Common myeloid progenitor, CD34-positive (primary cell): ENCODE results near the gene DDX4.

Source experiments
- CTCF ChIA-PET: fragments of 350-600 bp; sonication (Branson Sonifier 250); formaldehyde crosslinking; loops from one replicate; lab custom pipeline; 2021; ENCODE audit warnings: antibody characterized with exemption; lab: Charles Lee
- POLR2A ChIA-PET: fragments of 350-600 bp; sonication (Branson Sonifier 250); formaldehyde crosslinking; loops from one replicate; lab custom pipeline; 2021; ENCODE audit warnings: antibody characterized with exemption; lab: Charles Lee
- DNase-seq, 3 donors: peaks; one replicate each; pipeline versions ENCODE4 v3.0.0 to v3.0.0-alpha.2; 2013
- H3K27ac ChIP-seq, 2 experiments: 1 replicate in 1 of 2; 2 replicates in 1 of 2; pipeline ENCODE4 v1.7.0; 2013; ENCODE audit warnings: inconsistent platforms in 2 of 2, low read length in 2 of 2, mild to moderate bottlenecking in 2 of 2, low read depth in 1 of 2, moderate library complexity in 1 of 2; ENCODE audit not compliant: severe bottlenecking in 2 of 2, insufficient read depth in 1 of 2, poor library complexity in 1 of 2
- H3K27me3 ChIP-seq, 5 experiments: replicated peaks in 2 of 5; 1 replicate in 3 of 5; 2 replicates in 2 of 5; pipeline versions ENCODE4 v1.6.1 to v1.7.0; 2013; ENCODE audit warnings: low read length in 4 of 5, mild to moderate bottlenecking in 2 of 5, moderate library complexity in 2 of 5, inconsistent platforms in 1 of 5; ENCODE audit not compliant: insufficient read depth in 5 of 5, control insufficient read depth in 4 of 5
- H3K36me3 ChIP-seq, 4 experiments: 1 replicate in 2 of 4; 2 replicates in 2 of 4; pipeline versions ENCODE4 v1.6.1 to v1.7.0; 2013; ENCODE audit warnings: low read length in 3 of 4, control low read depth in 1 of 4, mild to moderate bottlenecking in 1 of 4; ENCODE audit not compliant: control insufficient read depth in 4 of 4, insufficient read depth in 4 of 4
- H3K4me1 ChIP-seq, 4 experiments: 1 replicate in 3 of 4; 2 replicates in 1 of 4; pipeline versions ENCODE4 v1.6.1 to v1.7.1; 2013; ENCODE audit warnings: low read length in 3 of 4, mild to moderate bottlenecking in 3 of 4, control low read depth in 1 of 4, inconsistent platforms in 1 of 4, moderate library complexity in 1 of 4; ENCODE audit not compliant: control insufficient read depth in 4 of 4, insufficient read depth in 4 of 4; ENCODE audit errors: control extremely low read depth in 1 of 4
- H3K4me3 ChIP-seq, 7 experiments: 1 replicate in 4 of 7; 2 replicates in 3 of 7; pipeline versions ENCODE4 v1.5.1 to v1.7.0; 2013; ENCODE audit warnings: mild to moderate bottlenecking in 7 of 7, low read length in 6 of 7, moderate library complexity in 6 of 7, inconsistent platforms in 2 of 7, low read depth in 2 of 7, control low read depth in 1 of 7; ENCODE audit not compliant: insufficient read depth in 4 of 7, control insufficient read depth in 1 of 7; ENCODE audit errors: extremely low read depth in 1 of 7
- H3K9me3 ChIP-seq, 5 experiments: 1 replicate in 4 of 5; 2 replicates in 1 of 5; pipeline versions ENCODE4 v1.6.1 to v1.7.1; 2013; ENCODE audit warnings: low read length in 4 of 5, mild to moderate bottlenecking in 2 of 5, inconsistent platforms in 1 of 5, low read depth in 1 of 5, moderate library complexity in 1 of 5; ENCODE audit not compliant: control insufficient read depth in 4 of 5, insufficient read depth in 2 of 5; ENCODE audit errors: control extremely low read depth in 1 of 5
- WGBS: methylation state at CpG from one replicate; pipeline ENCODE4 v1.1.5; 2013; ENCODE audit not compliant: insufficient coverage; 5-methylcytosine and 5-hydroxymethylcytosine counted together

DDX4 gene

GRCh38 chr5:55832446-55832845 lies 94.6 kb downstream of the DDX4 start:
- no peak for DNase-seq
- Histone ChIP-seq H3K4me3 (no peak overlapping the region), H3K27ac (no peak overlapping the region), H3K4me1 (no peaks in the 10 kb centered on the region), H3K9me3 (peaks cover 0 to 3% (median 0%) of the 10 kb centered on the region in 5 experiments), H3K36me3 (no peaks in the 10 kb centered on the region), H3K27me3 (peaks cover 0 to 3% (median 0%) of the 10 kb centered on the region in 5 experiments)
- POLR2A ChIA-PET = no interaction called here
- WGBS = 97% methylated on average over 14 of the region's 17 CpGs
- CTCF ChIA-PET = no interaction called here

DNA sequence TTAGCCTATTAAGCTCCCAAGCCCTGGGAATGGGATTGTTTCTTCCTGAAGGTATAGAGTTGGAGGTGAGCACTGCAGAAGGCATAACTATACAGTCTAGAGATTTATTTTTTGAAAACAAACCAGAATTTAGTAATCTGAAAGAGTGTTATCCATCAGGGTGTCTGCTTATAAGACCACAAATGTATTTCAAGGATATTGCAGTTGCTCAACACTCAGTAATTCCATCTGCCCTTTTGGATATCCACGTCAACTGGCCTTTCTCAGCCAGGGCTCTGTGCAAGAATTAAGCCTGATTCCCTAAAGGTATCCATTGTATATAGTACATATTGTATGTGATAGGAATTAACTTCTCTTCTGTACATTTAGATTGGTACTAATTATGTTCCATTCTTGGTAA lies 98.3 kb downstream of the DDX4 start:
- no peaks in the 10 kb centered on the region for H3K36me3 ChIP-seq
- POLR2A ChIA-PET = no interaction called here
- no peak overlapping the region for H3K4me3 ChIP-seq
- no CpG with 5 or more reads among the region's 1 CpG for WGBS
- H3K27ac ChIP-seq = no peak overlapping the region
- peaks cover 0 to 3% (median 0%) of the 10 kb centered on the region in 5 experiments for H3K9me3 ChIP-seq
- CTCF ChIA-PET = interaction anchor here (0.9 to 1.1 kb wide), 2 partner anchors 22 to 313 kb away, joined by 3 read pairs; no protein-coding TSS in a partner anchor
- peaks cover 0 to 2% (median 0%) of the 10 kb centered on the region in 5 experiments for H3K27me3 ChIP-seq
- no peaks in the 10 kb centered on the region for H3K4me1 ChIP-seq
- DNase-seq = no peak

- POLR2A ChIA-PET = interaction anchor here (0.6 kb wide), 1 partner anchor 28 kb away, joined by 4 read pairs; no protein-coding TSS in a partner anchor
Measured at GRCh38 chr5:55841976-55842375, 104.1 kb downstream of the DDX4 start.

DNA sequence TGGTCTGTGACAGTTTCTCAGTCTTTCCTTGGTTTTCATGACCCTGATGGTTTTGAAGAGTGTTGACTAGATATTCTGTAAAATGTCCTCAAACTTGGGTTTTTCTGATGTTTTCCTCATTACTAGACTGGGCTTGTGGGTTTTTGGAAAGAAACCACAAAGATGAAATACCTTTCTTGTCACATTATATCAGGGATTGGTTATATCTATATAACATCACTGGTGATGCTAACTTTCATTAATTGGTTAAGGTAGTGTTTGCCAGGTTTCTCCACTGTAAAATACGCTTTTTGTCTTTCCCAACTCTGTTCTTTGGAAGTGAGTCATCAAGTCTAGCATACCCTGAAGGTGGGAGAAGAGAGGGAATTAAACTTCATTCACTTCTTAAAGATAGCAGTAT lies 110.0 kb downstream of the DDX4 start:
- WGBS = no CpG with 5 or more reads among the region's 1 CpG
- Histone ChIP-seq H3K4me1 (peaks cover 0 to 3% (median 0%) of the 10 kb centered on the region in 4 experiments), H3K27me3 (peaks cover 0 to 7% (median 1%) of the 10 kb centered on the region in 5 experiments), H3K27ac (no peak overlapping the region), H3K4me3 (no peak overlapping the region), H3K36me3 (no peaks in the 10 kb centered on the region), H3K9me3 (peaks cover 0 to 10% (median 0%) of the 10 kb centered on the region in 5 experiments)
- ChIA-PET POLR2A (no interaction called here), CTCF (no interaction called here)
- no peak for DNase-seq

More at GRCh38 chr5:55841976-55842375, 104.1 kb downstream of the DDX4 start:
- CTCF ChIA-PET = interaction anchor here (0.6 kb wide), 1 partner anchor 25 kb away, joined by 3 read pairs; no protein-coding TSS in a partner anchor
- no peaks in the 10 kb centered on the region for H3K36me3 ChIP-seq
- no peak overlapping the region for H3K27ac ChIP-seq
- DNase-seq = no peak
- H3K9me3 ChIP-seq = peaks cover 0 to 10% (median 0%) of the 10 kb centered on the region in 5 experiments
- no peaks in the 10 kb centered on the region for H3K4me1 ChIP-seq
- no peak overlapping the region for H3K4me3 ChIP-seq
- peaks cover 0 to 4% (median 0%) of the 10 kb centered on the region in 5 experiments for H3K27me3 ChIP-seq
- 100% methylated on average over 1 of the region's 2 CpGs for WGBS

DNA sequence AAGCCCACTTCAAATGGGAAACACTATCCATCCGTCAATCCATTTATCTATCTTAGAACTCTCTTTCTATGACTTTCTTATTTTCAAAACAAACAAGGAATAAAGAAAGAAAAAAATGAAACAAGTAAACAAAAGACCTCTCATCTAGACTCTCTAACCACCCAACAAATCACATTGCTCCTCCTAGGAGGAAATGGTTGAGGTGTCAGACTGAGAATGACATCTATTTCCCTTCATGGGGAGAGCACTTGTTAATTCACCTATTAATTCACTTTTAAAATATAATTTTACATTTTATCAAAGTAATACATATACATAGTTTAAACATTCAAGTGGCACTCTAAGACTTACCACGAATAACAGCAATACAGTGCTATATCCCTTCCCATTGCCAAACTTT lies 110.9 kb downstream of the DDX4 start:
- 100% methylated on average over 1 of the region's 2 CpGs for WGBS
- Histone ChIP-seq H3K4me3 (no peak overlapping the region), H3K9me3 (peaks cover 0 to 8% (median 0%) of the 10 kb centered on the region in 5 experiments), H3K36me3 (no peaks in the 10 kb centered on the region), H3K4me1 (peaks cover 0 to 3% (median 0%) of the 10 kb centered on the region in 4 experiments), H3K27ac (no peak overlapping the region), H3K27me3 (peaks cover 0 to 11% (median 1%) of the 10 kb centered on the region in 5 experiments)
- ChIA-PET CTCF (no interaction called here), POLR2A (no interaction called here)
- DNase-seq = no peak

DNA sequence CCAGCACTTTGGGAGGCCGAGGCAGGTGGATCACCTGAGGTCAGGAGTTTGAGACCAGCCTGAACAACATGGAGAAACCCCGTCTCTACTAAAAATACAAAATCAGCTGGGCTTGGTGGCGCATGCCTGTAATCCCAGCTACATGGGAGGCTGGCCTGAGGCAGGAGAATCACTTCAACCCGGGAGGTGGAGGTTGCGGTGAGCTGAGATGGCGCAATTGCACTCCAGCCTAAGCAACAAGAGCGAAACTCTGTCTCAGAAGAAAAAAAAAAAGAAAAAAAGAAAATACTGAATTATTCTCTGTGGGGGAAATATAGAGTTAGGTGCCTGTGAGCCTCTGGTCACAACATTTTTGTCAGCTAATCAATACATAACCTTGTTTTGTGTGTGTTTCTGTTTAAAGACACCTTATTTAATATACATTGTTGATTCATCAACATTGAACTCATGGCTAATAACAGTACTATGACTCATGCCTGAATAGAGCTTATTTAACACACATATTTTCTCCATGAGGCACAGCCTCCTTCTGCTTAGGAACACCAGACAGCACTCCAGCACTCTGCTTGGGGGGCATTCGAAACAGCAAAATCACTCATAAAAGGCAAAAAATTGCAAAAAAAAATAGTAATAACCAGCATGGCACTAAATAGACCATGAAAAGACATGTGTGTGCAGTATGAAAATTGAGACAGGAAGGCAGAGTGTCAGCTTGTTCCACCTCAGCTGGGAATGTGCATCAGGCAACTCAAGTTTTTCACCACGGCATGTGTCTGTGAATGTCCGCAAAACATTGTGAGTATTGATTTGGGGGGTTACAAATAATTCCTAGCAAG lies 113.2 kb downstream of the DDX4 start, which contains the start of gene IL31RA:
TSS of gene IL31RA (plus strand) at position 519 of the 836 bp plus-strand sequence. CDS start at position 733, 214 bp downstream.
- H3K27me3 ChIP-seq = peaks cover 0 to 22% (median 1%) of the 10 kb centered on the region in 5 experiments
- DNase-seq = no peak
- H3K4me3 ChIP-seq = no peak within 1 kb of the TSS
- POLR2A ChIA-PET = no interaction called here
- H3K36me3 ChIP-seq = no peaks in the 10 kb centered on the region
- H3K27ac ChIP-seq = no peak within 1 kb of the TSS
- peaks cover 0 to 12% (median 8%) of the 10 kb centered on the region in 4 experiments for H3K4me1 ChIP-seq
- no peaks in the 10 kb centered on the region for H3K9me3 ChIP-seq
- WGBS = 95% methylated on average over 6 of the region's 10 CpGs
- CTCF ChIA-PET = interaction anchor here (0.6 to 1.8 kb wide), 3 partner anchors 12 to 232 kb away, joined by 3 to 4 read pairs (median 3); no protein-coding TSS in a partner anchor

- Histone ChIP-seq H3K36me3 (no peaks in the 10 kb centered on the region), H3K27me3 (peaks cover 0 to 24% (median 1%) of the 10 kb centered on the region in 5 experiments), H3K27ac (no peak overlapping the region), H3K4me1 (peaks cover 3 to 17% (median 13%) of the 10 kb centered on the region in 4 experiments), H3K4me3 (no peak overlapping the region), H3K9me3 (no peaks in the 10 kb centered on the region)
- WGBS = no CpG with 5 or more reads among the region's 2 CpGs
- ChIA-PET CTCF (interaction anchor here (1.1 to 1.8 kb wide), 2 partner anchors 13 to 23 kb away, joined by 3 to 4 read pairs; no protein-coding TSS in a partner anchor), POLR2A (no interaction called here)
- DNase-seq = no peak
Measured at GRCh38 chr5:55851675-55851979, 113.8 kb downstream of the DDX4 start.
